Colonic mucosa (tissue), 4 donors: ENCODE measurements around the gene AGBL1. TPM values are rescaled to one million over a fixed set of nuclear protein-coding genes. Genes with fewer than 3 reads are reported as not detected.

Source experiments
- DNase-seq: peaks from one replicate; pipeline ENCODE4 v3.0.0-alpha.2; 2020
- H3K27ac ChIP-seq: fragments of 200-600 bp; one replicate; pipeline ENCODE4 v1.8.0; 2021
- H3K27me3 ChIP-seq: fragments of 200-600 bp; one replicate; pipeline ENCODE4 v1.8.0; 2021
- H3K36me3 ChIP-seq: fragments of 200-600 bp; one replicate; pipeline ENCODE4 v1.8.0; 2021
- H3K4me1 ChIP-seq: fragments of 200-600 bp; one replicate; pipeline ENCODE4 v1.8.0; 2021; ENCODE audit warnings: mild to moderate bottlenecking
- H3K4me3 ChIP-seq: fragments of 200-600 bp; one replicate; pipeline ENCODE4 v1.8.0; 2021
- H3K9ac ChIP-seq, 2 donors: one replicate each; pipeline ENCODE4 v1.7.0; 2013; ENCODE audit warnings: control low read depth in 2 of 2, low read depth in 2 of 2, low read length in 2 of 2
- H3K9me3 ChIP-seq: fragments of 200-600 bp; one replicate; pipeline ENCODE4 v1.8.0; 2021
- CTCF ChIP-seq: fragments of 200-600 bp; IDR thresholded peaks from one replicate; pipeline ENCODE4 v1.8.0; 2022; ENCODE audit warnings: antibody characterized with exemption, mild to moderate bottlenecking
- intact Hi-C: fragments of 100-400 bp; cut with DNase I; formaldehyde crosslinking; loops from one replicate; pipeline ENCODE4 v1.14.1; 2022
- total RNA-seq, 2 donors: library from RNA; stranded (reverse); fragmentation: NEBNext Ultra II Directional in 1 of 2; extraction: Animal tissue kit (Norgen Biotek cat#: 25700) in 1 of 2; gene quantifications; one replicate each; pipeline ENCODE4 v1.2.1, GENCODE V29; 2021
- donor health status: healthy.
- donor health status: DM: no; HTN: no; CAD: no.
- donor health status: DM: no; HTN: no; CAD: no.

The AGBL1 gene
- total RNA-seq, 2 donors from 2014 or later = 0.10 to 0.24 TPM

GRCh38 chr15:86595741-86596140 lies 516.1 kb downstream of the AGBL1 start:
- H3K27me3 ChIP-seq = no peaks in the 10 kb centered on the region
- no peak for DNase-seq
- H3K4me1 ChIP-seq = no peaks in the 10 kb centered on the region
- no peaks in the 10 kb centered on the region for H3K9me3 ChIP-seq
- intact Hi-C loops = no loop called here
- no peak overlapping the region for H3K9ac ChIP-seq
- H3K36me3 ChIP-seq = no peaks in the 10 kb centered on the region
- H3K4me3 ChIP-seq = no peak overlapping the region
- no peak for TF ChIP-seq CTCF
- no peak overlapping the region for H3K27ac ChIP-seq

- intact Hi-C loops = no loop called here
These were observed 523.8 kb downstream of the AGBL1 start for GRCh38 chr15:86603466-86603865.

GRCh38 chr15:86608461-86609205 lies 529.0 kb downstream of the AGBL1 start:
- no peak for TF ChIP-seq CTCF
- no peak overlapping the region for H3K9ac ChIP-seq
- no peaks in the 10 kb centered on the region for H3K9me3 ChIP-seq
- H3K36me3 ChIP-seq = no peaks in the 10 kb centered on the region
- no peaks in the 10 kb centered on the region for H3K4me1 ChIP-seq
- H3K27ac ChIP-seq = no peak overlapping the region
- no peak overlapping the region for H3K4me3 ChIP-seq
- no peak for DNase-seq
- H3K27me3 ChIP-seq = no peaks in the 10 kb centered on the region
- intact Hi-C loops = no loop called here

More at GRCh38 chr15:86603466-86603865, 523.8 kb downstream of the AGBL1 start:
- DNase-seq = no peak
- H3K4me3 ChIP-seq = no peak overlapping the region
- TF ChIP-seq CTCF = no peak
- H3K9me3 ChIP-seq = no peaks in the 10 kb centered on the region
- H3K27me3 ChIP-seq = no peaks in the 10 kb centered on the region
- H3K36me3 ChIP-seq = no peaks in the 10 kb centered on the region
- no peak overlapping the region for H3K27ac ChIP-seq
- H3K9ac ChIP-seq = no peak overlapping the region
- H3K4me1 ChIP-seq = no peaks in the 10 kb centered on the region

- no peak overlapping the region for H3K4me3 ChIP-seq
- intact Hi-C loops = no loop called here
- DNase-seq = no peak
- H3K27ac ChIP-seq = no peak overlapping the region
- no peak for TF ChIP-seq CTCF
- no peaks in the 10 kb centered on the region for H3K36me3 ChIP-seq
- no peak overlapping the region for H3K9ac ChIP-seq
- no peaks in the 10 kb centered on the region for H3K27me3 ChIP-seq
- H3K9me3 ChIP-seq = no peaks in the 10 kb centered on the region
- no peaks in the 10 kb centered on the region for H3K4me1 ChIP-seq
These were observed 529.6 kb downstream of the AGBL1 start for GRCh38 chr15:86609275-86609674.

- Histone ChIP-seq H3K9ac (no peak overlapping the region), H3K27ac (no peak overlapping the region), H3K27me3 (no peaks in the 10 kb centered on the region), H3K4me1 (no peaks in the 10 kb centered on the region), H3K9me3 (no peaks in the 10 kb centered on the region), H3K36me3 (no peaks in the 10 kb centered on the region), H3K4me3 (no peak overlapping the region)
- intact Hi-C loops = no loop called here
- TF ChIP-seq CTCF = no peak
- DNase-seq = no peak
These were observed 530.4 kb downstream of the AGBL1 start for GRCh38 chr15:86610038-86610437.
